GM12872 (cell line): ENCODE measurements around the gene ABLIM2.

ENCODE experiments used
- TF ChIP-seq, protein P1 (sequence below): IDR thresholded peaks from 3 replicates; pipeline ENCODE4 v1.5.1; 2011; ENCODE audit warnings: low read depth, mild to moderate bottlenecking, low read length, moderate library complexity; ENCODE audit not compliant: insufficient read depth

ABLIM2 gene

DNA sequence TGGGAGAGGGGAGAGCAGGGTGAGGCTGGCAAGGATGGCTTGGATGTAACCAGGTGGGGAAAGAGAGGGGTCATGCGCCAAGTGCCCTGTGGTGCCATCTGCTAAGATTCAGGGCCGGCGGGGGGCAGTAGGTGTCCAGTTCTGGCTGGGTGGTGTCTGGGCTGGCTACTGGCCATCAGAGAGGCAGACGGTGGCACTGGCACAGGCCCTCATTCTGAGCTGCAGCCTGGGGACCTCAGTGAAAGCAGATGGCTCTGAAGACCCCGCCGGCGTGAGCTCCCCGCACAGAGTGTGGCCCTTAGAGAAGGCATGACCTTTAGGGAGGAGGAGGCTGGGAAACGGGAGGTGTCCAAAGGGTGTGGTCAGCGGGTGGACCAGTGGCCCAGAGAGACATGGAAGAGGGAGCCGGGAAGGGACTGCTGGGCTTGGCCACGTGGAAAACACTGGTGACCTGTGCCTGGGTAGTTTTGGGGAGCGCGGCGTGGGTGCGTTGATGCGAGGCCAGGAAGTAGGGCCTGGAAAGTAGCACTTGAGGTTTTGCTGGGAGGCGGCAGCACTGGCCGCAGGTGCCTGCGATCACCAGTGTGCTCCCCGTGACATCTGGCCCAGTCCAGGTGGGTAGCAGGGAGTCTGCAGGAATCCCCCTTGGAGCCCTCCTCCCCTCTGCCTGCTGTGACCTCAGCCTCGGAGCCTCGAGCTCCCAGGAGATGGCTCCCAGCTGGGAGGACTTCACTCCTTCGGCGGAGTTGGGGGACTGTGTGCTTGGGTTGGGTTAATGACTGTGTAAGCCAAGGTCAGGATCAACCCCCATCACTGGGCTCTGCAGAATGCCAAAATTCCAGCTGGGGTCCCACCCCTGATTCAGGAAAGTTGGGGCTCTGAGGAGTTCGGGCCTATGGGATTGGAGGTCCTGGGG lies 31.2 kb upstream of the ABLIM2 start:
- TF ChIP-seq, protein P1, sequence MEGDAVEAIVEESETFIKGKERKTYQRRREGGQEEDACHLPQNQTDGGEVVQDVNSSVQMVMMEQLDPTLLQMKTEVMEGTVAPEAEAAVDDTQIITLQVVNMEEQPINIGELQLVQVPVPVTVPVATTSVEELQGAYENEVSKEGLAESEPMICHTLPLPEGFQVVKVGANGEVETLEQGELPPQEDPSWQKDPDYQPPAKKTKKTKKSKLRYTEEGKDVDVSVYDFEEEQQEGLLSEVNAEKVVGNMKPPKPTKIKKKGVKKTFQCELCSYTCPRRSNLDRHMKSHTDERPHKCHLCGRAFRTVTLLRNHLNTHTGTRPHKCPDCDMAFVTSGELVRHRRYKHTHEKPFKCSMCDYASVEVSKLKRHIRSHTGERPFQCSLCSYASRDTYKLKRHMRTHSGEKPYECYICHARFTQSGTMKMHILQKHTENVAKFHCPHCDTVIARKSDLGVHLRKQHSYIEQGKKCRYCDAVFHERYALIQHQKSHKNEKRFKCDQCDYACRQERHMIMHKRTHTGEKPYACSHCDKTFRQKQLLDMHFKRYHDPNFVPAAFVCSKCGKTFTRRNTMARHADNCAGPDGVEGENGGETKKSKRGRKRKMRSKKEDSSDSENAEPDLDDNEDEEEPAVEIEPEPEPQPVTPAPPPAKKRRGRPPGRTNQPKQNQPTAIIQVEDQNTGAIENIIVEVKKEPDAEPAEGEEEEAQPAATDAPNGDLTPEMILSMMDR = no peak

DNA sequence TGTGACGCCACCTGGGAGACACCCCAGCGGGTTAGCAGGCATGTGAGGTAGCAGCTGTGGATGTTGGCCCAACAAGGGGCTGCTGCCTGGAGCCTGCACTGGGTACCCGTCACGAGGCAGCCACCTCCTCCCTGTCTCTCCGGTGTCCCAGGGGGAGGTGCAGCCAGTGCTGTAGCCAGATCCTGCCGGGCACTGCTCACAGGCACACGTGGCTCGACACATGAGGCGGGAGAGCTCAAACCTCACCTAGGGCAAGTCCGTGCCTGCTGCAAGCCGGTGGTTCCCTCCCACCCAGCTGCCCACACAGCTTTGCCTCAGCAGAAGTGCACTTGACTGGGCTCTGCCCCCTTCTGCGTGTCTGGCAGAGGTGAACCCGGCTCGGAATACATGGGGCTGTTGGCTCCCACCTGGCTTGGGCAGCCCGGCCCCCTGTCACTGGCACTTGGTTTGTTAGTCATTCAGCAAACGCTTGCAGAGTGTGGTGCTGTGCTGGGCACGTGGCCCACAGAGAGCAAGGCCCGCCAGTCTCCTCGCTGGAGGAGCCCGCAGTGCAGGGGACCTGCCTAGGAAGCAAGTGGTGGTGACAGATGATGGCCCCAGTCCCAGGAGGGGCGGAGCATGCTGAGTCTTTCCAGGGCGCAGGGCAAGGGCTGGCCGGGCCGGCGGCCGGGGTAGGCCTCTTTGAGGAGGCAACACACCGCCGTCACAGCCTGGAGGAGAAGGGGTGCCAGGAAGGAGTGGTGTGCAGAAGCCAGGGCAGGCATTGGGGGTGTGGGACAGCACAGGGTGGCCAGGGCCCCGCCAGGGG lies 30.3 kb upstream of the ABLIM2 start:
- TF ChIP-seq, protein P1 = no peak

DNA sequence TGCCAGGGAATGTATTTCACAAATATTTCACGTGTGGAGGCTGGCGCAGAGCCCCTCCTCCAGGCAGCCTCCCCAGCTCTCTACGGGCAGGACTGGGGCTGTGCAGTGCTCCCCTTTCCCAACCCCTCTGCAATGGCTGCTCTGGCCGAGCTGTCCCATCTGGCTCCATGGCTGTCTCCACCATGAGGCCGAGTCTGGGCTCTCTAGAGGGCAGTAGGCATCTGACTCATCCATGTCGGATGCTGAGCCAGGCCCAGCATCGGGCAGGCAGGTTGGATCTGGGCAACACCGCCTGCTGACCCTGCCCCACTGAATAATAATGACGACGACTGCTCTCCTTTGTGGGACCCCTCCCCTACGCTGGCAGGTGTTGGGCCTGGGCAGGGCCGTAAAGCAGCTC lies 29.5 kb upstream of the ABLIM2 start:
- TF ChIP-seq, protein P1 = no peak

DNA sequence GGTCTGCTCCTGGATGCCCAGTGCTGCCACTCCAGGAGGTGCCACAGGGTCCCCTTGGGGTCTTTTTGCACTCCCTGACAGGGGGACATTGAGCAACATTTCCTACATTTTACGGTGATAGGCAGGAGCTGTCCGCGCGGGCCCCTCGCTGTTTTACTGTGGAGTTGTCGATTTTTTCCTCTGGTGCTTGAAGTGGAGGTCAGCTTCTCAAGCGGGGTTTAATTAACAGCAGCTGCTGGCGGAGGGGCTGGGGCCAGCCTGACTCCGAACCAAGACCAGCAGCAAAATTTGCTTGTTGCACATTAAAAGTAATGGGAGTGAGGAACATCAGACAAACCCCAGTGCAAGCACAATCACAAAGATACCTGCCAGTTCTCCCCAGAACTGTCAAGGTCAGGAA lies 27.3 kb upstream of the ABLIM2 start:
- TF ChIP-seq, protein P1 = no peak

DNA sequence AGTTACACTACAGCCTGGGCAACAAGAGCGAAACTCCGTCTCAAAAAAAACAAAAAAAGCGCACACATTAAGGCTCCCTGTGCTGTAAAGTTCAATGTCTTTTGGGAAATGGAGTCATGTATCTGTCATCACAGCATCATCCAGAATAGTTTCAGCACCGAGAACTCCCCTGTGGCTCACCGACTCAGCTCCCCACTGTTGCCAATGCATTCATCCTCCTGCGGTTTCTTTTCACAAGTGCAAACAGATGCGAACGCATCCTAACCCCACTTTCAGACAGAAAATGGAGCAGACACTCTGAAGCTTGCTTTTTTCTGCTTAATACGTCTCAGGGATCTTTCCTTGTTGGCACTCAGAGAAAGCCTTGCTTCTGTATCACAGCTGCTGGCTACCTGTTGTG lies 26.7 kb upstream of the ABLIM2 start:
- TF ChIP-seq, protein P1 = no peak

DNA sequence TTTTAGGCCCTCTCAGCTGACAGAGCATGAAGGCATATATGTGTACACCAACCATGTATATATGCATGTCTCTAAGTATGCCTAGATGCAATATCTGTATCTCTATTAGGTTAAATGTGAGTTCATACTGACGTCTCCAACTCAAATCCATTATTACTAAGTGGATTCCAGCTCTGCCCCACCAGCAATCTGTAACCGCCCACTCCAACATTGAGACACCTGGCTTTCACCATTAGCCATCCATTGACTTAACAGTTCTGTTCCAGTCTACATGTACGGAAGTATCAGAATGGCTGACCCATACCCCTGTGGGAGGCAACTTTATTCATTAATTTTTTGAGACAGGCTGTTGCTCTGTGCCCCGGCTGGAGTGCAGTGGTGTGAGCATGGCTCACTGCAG lies 25.4 kb upstream of the ABLIM2 start:
- TF ChIP-seq, protein P1 = no peak

DNA sequence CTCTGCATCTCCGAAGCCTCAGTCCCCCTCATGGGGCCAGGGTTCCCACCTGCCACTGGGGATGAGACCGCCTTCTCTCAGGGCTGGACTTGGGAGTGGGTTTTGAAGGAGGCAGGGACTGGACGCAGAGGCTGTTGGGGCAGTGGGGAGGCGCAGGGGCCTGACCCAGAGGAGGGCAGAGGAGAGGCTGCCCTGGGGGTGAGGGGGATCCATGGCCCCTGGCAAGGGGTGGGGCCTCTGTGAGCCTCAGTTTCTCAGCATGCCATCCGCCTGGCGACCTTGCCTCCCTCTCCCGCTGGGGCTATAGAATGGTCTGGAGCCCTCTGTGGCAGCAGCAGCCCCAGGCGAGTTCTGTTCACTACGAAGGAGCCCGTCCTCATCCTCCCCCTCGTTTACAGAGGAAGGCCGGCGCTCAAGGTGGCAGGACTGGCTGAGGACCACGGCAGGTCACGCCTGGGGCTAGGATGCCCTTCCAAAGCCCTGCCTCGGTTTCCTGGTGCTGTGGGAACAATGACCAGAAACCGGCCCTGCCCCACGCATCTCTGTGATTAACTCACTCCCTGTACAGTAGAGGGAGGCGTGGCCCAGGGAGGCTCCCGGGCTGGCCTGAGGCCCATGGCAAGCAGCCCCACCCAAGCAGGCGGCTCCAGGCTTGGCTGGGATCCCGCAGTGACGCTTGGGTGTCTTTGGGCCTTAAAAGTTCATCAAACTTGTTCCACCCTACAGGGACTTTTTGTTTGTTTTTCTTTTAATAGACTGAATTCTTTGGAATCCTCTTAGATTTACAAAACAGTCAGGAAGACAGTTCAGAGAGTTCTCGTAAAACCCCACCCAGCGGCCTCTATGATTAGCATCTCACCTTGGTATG lies 24.5 kb upstream of the ABLIM2 start:
- TF ChIP-seq, protein P1 = no peak
